22Rv1 (cell line): ENCODE data around the gene RAB3C.

Source experiments
- CTCF ChIP-seq: fragments of 450-650 bp; IDR thresholded peaks from 2 replicates; pipeline ENCODE4 v1.5.1; 2017; ENCODE audit warnings: mild to moderate bottlenecking
- ZFX ChIP-seq: fragments of 450-650 bp; IDR thresholded peaks from 2 replicates; pipeline ENCODE4 v1.6.1; 2017; ENCODE audit warnings: antibody characterized with exemption, borderline replicate concordance

GRCh38 chr5:58890701-58891085, 307.8 kb downstream of the RAB3C start:
- no peak for TF ChIP-seq CTCF
- TF ChIP-seq ZFX = no peak
